Gastrocnemius medialis (tissue), 4 donors: ENCODE results near the gene AQP6.

Experiments used
- POLR2A ChIP-seq, 2 donors: fragments of 450-650 bp; IDR thresholded peaks; one replicate each; pipeline ENCODE4 v1.6.1; 2017; ENCODE audit warnings: antibody characterized with exemption in 2 of 2, mild to moderate bottlenecking in 2 of 2, moderate library complexity in 2 of 2
- TF ChIP-seq, protein P1 (sequence below), 5 experiments: fragments of 450-650 bp in 3 of 5; fragments of 200-600 bp in 2 of 5; sonication (generic) in 2 of 5; IDR thresholded peaks in 4 of 5; conservative IDR thresholded peaks in 1 of 5; 1 replicate in 4 of 5; 2 replicates in 1 of 5; pipeline ENCODE4 v1.5.1; 2016 to 2019; ENCODE audit warnings: antibody characterized with exemption in 5 of 5, mild to moderate bottlenecking in 3 of 5, moderate library complexity in 3 of 5

DNA sequence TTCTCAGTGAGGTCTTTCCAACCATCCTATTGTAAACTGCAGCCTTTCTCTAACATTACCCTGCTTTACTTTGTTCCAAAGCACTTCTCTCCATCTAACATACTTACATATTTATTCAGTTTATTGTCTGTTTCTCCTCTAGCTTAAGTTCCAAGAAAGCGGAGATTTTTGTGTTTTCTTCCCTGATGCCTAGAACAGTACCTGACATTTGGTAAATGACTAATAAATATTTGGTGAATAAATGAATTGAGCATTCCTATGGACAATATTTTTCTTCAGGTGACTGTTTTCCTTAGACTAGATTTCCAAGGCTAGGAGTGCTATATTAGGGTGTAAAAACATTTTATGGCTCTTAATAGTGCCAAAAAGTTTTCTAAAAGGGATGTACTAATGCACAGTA lies 50.2 kb downstream of the AQP6 start:
- TF ChIP-seq POLR2A (IDR thresholded peaks at IDR 0.05): no peak
- TF ChIP-seq, protein P1, sequence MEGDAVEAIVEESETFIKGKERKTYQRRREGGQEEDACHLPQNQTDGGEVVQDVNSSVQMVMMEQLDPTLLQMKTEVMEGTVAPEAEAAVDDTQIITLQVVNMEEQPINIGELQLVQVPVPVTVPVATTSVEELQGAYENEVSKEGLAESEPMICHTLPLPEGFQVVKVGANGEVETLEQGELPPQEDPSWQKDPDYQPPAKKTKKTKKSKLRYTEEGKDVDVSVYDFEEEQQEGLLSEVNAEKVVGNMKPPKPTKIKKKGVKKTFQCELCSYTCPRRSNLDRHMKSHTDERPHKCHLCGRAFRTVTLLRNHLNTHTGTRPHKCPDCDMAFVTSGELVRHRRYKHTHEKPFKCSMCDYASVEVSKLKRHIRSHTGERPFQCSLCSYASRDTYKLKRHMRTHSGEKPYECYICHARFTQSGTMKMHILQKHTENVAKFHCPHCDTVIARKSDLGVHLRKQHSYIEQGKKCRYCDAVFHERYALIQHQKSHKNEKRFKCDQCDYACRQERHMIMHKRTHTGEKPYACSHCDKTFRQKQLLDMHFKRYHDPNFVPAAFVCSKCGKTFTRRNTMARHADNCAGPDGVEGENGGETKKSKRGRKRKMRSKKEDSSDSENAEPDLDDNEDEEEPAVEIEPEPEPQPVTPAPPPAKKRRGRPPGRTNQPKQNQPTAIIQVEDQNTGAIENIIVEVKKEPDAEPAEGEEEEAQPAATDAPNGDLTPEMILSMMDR (IDR thresholded peaks at IDR 0.05 in 4 of 5, conservative IDR thresholded peaks at IDR 0.05 in 1 of 5): no peak
